ENCODE results near the gene CEP20.
"Not testable (repeated sequence)": the region's sequence is repeated elsewhere in the genome, so short reads cannot be mapped to it uniquely, and the experiment has no call there.

CEP20 gene

GRCh38 chr16:15853021-15853420 is 35.4 kb downstream of the CEP20 start:
- H3K36me3 ChIP-seq = no peaks in the 10 kb centered on the region
- no peak for DNase-seq

GRCh38 chr16:15850555-15850954 is 37.8 kb downstream of the CEP20 start:
- H3K9me3 ChIP-seq (ENCODE audit: severe bottlenecking); H3K27ac ChIP-seq; H3K27me3 ChIP-seq (ENCODE audit: insufficient read depth, low read depth, severe bottlenecking); H3K4me3 ChIP-seq (ENCODE audit: low read depth, low read length); DNase-seq; H3K36me3 ChIP-seq: not testable (repeated sequence)

More at GRCh38 chr16:15853021-15853420, 35.4 kb downstream of the CEP20 start:
- Histone ChIP-seq H3K4me3 (ENCODE audit: low read depth, low read length) (no peak overlapping the region), H3K27ac (no peak overlapping the region), H3K27me3 (ENCODE audit: insufficient read depth, low read depth, severe bottlenecking) (peaks cover 21% of the 10 kb centered on the region), H3K9me3 (ENCODE audit: severe bottlenecking) (no peaks in the 10 kb centered on the region)
- no peak for TF ChIP-seq CTCF (IDR thresholded peaks at IDR 0.05; ENCODE audit: low read depth, low read length)

GRCh38 chr16:15849209-15849981 is 39.0 kb downstream of the CEP20 start:
- Histone ChIP-seq H3K36me3 (no peaks in the 10 kb centered on the region), H3K4me3 (ENCODE audit: low read depth, low read length) (no peak overlapping the region), H3K9me3 (ENCODE audit: severe bottlenecking) (no peaks in the 10 kb centered on the region), H3K27ac (no peak overlapping the region), H3K27me3 (ENCODE audit: insufficient read depth, low read depth, severe bottlenecking) (no peaks in the 10 kb centered on the region)
- DNase-seq = no peak
- TF ChIP-seq CTCF (IDR thresholded peaks at IDR 0.05; ENCODE audit: low read depth, low read length) = no peak

GRCh38 chr16:15847611-15848175 is 40.7 kb downstream of the CEP20 start:
- H3K27ac ChIP-seq = no peak overlapping the region
- H3K36me3 ChIP-seq = no peaks in the 10 kb centered on the region
- TF ChIP-seq CTCF (IDR thresholded peaks at IDR 0.05; ENCODE audit: low read depth, low read length) = no peak
- DNase-seq = no peak
- H3K27me3 ChIP-seq (ENCODE audit: insufficient read depth, low read depth, severe bottlenecking) = no peaks in the 10 kb centered on the region
- H3K9me3 ChIP-seq (ENCODE audit: severe bottlenecking) = no peaks in the 10 kb centered on the region
- no peak overlapping the region for H3K4me3 ChIP-seq (ENCODE audit: low read depth, low read length)

- no peak for DNase-seq
- no peaks in the 10 kb centered on the region for H3K9me3 ChIP-seq (ENCODE audit: severe bottlenecking)
Measured at GRCh38 chr16:15846510-15846909, 41.9 kb downstream of the CEP20 start.

More at GRCh38 chr16:15846510-15846909, 41.9 kb downstream of the CEP20 start:
- no peaks in the 10 kb centered on the region for H3K27me3 ChIP-seq (ENCODE audit: insufficient read depth, low read depth, severe bottlenecking)
- no peak overlapping the region for H3K27ac ChIP-seq
- H3K36me3 ChIP-seq = no peaks in the 10 kb centered on the region
- no peak for TF ChIP-seq CTCF (IDR thresholded peaks at IDR 0.05; ENCODE audit: low read depth, low read length)
- no peak overlapping the region for H3K4me3 ChIP-seq (ENCODE audit: low read depth, low read length)
